H1 (cell line): ENCODE measurements around the gene MGLL. TPM values are rescaled to one million over a fixed set of nuclear protein-coding genes. Genes with fewer than 3 reads are reported as not detected.

Experiments
- CTCF ChIA-PET: fragments of 300-600 bp; sonication (Branson Sonifier 250); formaldehyde crosslinking; loops from one replicate; lab custom pipeline; 2021; ENCODE audit not compliant: partially characterized antibody; lab: Charles Lee
- POLR2A ChIA-PET: fragments of 300-600 bp; sonication (Branson Sonifier 250); formaldehyde crosslinking; loops from one replicate; lab custom pipeline; 2021; ENCODE audit warnings: inconsistent platforms; ENCODE audit not compliant: partially characterized antibody; lab: Charles Lee
- DNase-seq, 2 experiments: peaks; one replicate each; pipeline versions ENCODE4 v3.0.0 to v3.0.0-alpha.2; 2010 to 2022; ENCODE audit warnings: low spot score in 2 of 2, low read depth in 1 of 2, mixed read lengths in 1 of 2
- FAIRE-seq: peaks from 2 replicates; lab custom pipeline; 2011; peaks lifted over from hg19 to GRCh38; lab: Jason Lieb, UNC
- H2AFZ ChIP-seq: 2 replicates; pipeline ENCODE4 v1.8.1; 2012; ENCODE audit warnings: low read length, inconsistent platforms
- H2AK5ac ChIP-seq: 2 replicates; pipeline ENCODE4 v1.6.1; 2013; ENCODE audit warnings: low read depth, low read length
- H2BK120ac ChIP-seq: replicated peaks from 2 replicates; pipeline ENCODE3; 2013; ENCODE audit warnings: low read depth, low read length, inconsistent platforms
- H2BK12ac ChIP-seq: 2 replicates; pipeline ENCODE4 v1.6.1; 2013; ENCODE audit warnings: low read depth, low read length
- H2BK15ac ChIP-seq: 2 replicates; pipeline ENCODE4 v1.6.1; 2013; ENCODE audit warnings: low read length
- H2BK20ac ChIP-seq: 2 replicates; pipeline ENCODE4 v1.6.1; 2013; ENCODE audit warnings: low read length
- H2BK5ac ChIP-seq: 2 replicates; pipeline ENCODE4 v1.6.1; 2013; ENCODE audit warnings: low read depth, low read length
- H3K14ac ChIP-seq: 2 replicates; pipeline ENCODE4 v1.6.1; 2013; ENCODE audit warnings: inconsistent platforms; ENCODE audit not compliant: insufficient read length
- H3K18ac ChIP-seq: 2 replicates; pipeline ENCODE4 v1.6.1; 2013; ENCODE audit warnings: low read length; ENCODE audit errors: extremely low read depth
- H3K23ac ChIP-seq: 2 replicates; pipeline ENCODE4 v1.6.1; 2013; ENCODE audit warnings: inconsistent platforms; ENCODE audit not compliant: insufficient read length
- H3K23me2 ChIP-seq: 2 replicates; pipeline ENCODE4 v1.6.1; 2013; ENCODE audit warnings: low read depth, low read length
- H3K27ac ChIP-seq: 2 replicates; pipeline ENCODE4 v1.6.1; 2011; ENCODE audit warnings: low read depth, low read length, inconsistent platforms
- H3K27me3 ChIP-seq, 4 experiments: replicated peaks in 1 of 4; 1 replicate in 1 of 4; 2 replicates in 3 of 4; pipeline versions ENCODE4 v1.6.1 to v1.8.1; 2011 to 2013; ENCODE audit warnings: low read length in 3 of 4, mild to moderate bottlenecking in 3 of 4, inconsistent platforms in 2 of 4, mixed read lengths in 2 of 4, moderate library complexity in 1 of 4; ENCODE audit not compliant: control insufficient read depth in 3 of 4, insufficient read depth in 3 of 4; ENCODE audit errors: extremely low read depth in 1 of 4
- H3K36me3 ChIP-seq, 4 experiments: 2 replicates each; pipeline versions ENCODE4 v1.6.1 to v1.8.1; 2011 to 2013; ENCODE audit warnings: mild to moderate bottlenecking in 4 of 4, low read length in 3 of 4, moderate library complexity in 2 of 4, control low read depth in 1 of 4, inconsistent platforms in 1 of 4; ENCODE audit not compliant: insufficient read depth in 4 of 4, control insufficient read depth in 2 of 4
- H3K4ac ChIP-seq: replicated peaks from 2 replicates; pipeline ENCODE3; 2013; ENCODE audit warnings: low read length, low read depth, mixed read lengths, inconsistent platforms; ENCODE audit not compliant: insufficient read length
- H3K4me1 ChIP-seq, 4 experiments: replicated peaks in 1 of 4; 1 replicate in 1 of 4; 2 replicates in 3 of 4; pipeline versions ENCODE4 v1.6.1 to v1.8.1; 2011 to 2013; ENCODE audit warnings: low read length in 3 of 4, inconsistent platforms in 2 of 4, mixed read lengths in 1 of 4; ENCODE audit not compliant: insufficient read depth in 4 of 4, control insufficient read depth in 3 of 4
- H3K4me2 ChIP-seq, 2 experiments: 2 replicates each; pipeline versions ENCODE4 v1.6.1 to v1.8.1; 2011 to 2013; ENCODE audit warnings: low read depth in 2 of 2, low read length in 2 of 2, control low read depth in 1 of 2, inconsistent platforms in 1 of 2, mild to moderate bottlenecking in 1 of 2; ENCODE audit not compliant: insufficient read depth in 1 of 2
- H3K4me3 ChIP-seq, 4 experiments: fragments of 200-600, 300-600 bp in 1 of 4; sonication (generic), shearing (Covaris generic), sonication (Bioruptor Twin) in 1 of 4; 2 replicates each; pipeline versions ENCODE4 v1.5.1 to v1.8.1; 2011 to 2016; ENCODE audit warnings: low read length in 4 of 4, low read depth in 3 of 4, control low read depth in 2 of 4, inconsistent platforms in 2 of 4, mild to moderate bottlenecking in 2 of 4, mixed read lengths in 1 of 4, moderate library complexity in 1 of 4; ENCODE audit not compliant: insufficient read depth in 2 of 4; ENCODE audit errors: extremely low read depth in 1 of 4
- H3K56ac ChIP-seq: replicated peaks from 2 replicates; pipeline ENCODE3; 2013; ENCODE audit warnings: low read depth, mild to moderate bottlenecking, mixed read lengths, low read length, inconsistent platforms; ENCODE audit not compliant: insufficient read length
- H3K79me1 ChIP-seq: 2 replicates; pipeline ENCODE4 v1.6.1; 2013; ENCODE audit warnings: low read depth, low read length, control low read depth
- H3K79me2 ChIP-seq, 2 experiments: 2 replicates each; pipeline versions ENCODE4 v1.6.1 to v1.8.1; 2012 to 2013; ENCODE audit warnings: low read length in 2 of 2, mild to moderate bottlenecking in 2 of 2, inconsistent platforms in 1 of 2; ENCODE audit not compliant: insufficient read depth in 2 of 2, control insufficient read depth in 1 of 2
- H3K9ac ChIP-seq, 4 experiments: replicated peaks in 1 of 4; 1 replicate in 1 of 4; 2 replicates in 3 of 4; pipeline versions ENCODE4 v1.6.1 to v1.8.1; 2011 to 2013; ENCODE audit warnings: low read depth in 3 of 4, low read length in 3 of 4, control low read depth in 2 of 4, mild to moderate bottlenecking in 2 of 4, moderate library complexity in 2 of 4, inconsistent platforms in 1 of 4; ENCODE audit errors: extremely low read depth in 1 of 4
- H3K9me3 ChIP-seq, 2 experiments: 2 replicates each; pipeline versions ENCODE4 v1.6.1 to v1.8.1; 2012 to 2013; ENCODE audit warnings: mild to moderate bottlenecking in 2 of 2, moderate library complexity in 2 of 2, control low read depth in 1 of 2, inconsistent platforms in 1 of 2, low read depth in 1 of 2, low read length in 1 of 2, mixed read lengths in 1 of 2; ENCODE audit not compliant: insufficient read depth in 2 of 2
- H4K20me1 ChIP-seq, 2 experiments: replicated peaks in 1 of 2; 2 replicates each; pipeline versions ENCODE3 to v1.8.1; 2011 to 2013; ENCODE audit warnings: inconsistent platforms in 2 of 2, low read length in 2 of 2, mild to moderate bottlenecking in 1 of 2; ENCODE audit not compliant: insufficient read depth in 2 of 2, control insufficient read depth in 1 of 2
- H4K5ac ChIP-seq: 2 replicates; pipeline ENCODE4 v1.6.1; 2013; ENCODE audit warnings: low read length, low read depth, mixed read lengths, inconsistent platforms; ENCODE audit not compliant: insufficient read length
- H4K8ac ChIP-seq: 2 replicates; pipeline ENCODE4 v1.8.0; 2013; ENCODE audit warnings: mild to moderate bottlenecking, moderate library complexity, low read length, inconsistent platforms; ENCODE audit not compliant: insufficient read depth; ENCODE audit errors: extremely low read depth
- H4K91ac ChIP-seq: replicated peaks from 2 replicates; pipeline ENCODE3; 2013; ENCODE audit warnings: low read length, mixed read lengths, inconsistent platforms; ENCODE audit not compliant: insufficient read length
- BCL11A ChIP-seq, 2 experiments: IDR thresholded peaks; one replicate each; pipeline ENCODE4 v1.6.1; 2011; ENCODE audit warnings: low read depth in 2 of 2, low read length in 2 of 2, mild to moderate bottlenecking in 2 of 2
- CBX5 ChIP-seq: fragments of 300-800, 300-1000 bp; sonication (generic); IDR thresholded peaks from 2 replicates; pipeline ENCODE4 v1.7.1; 2016; ENCODE audit warnings: antibody characterized with exemption, low read length, low read depth
- CBX8 ChIP-seq: fragments of 300-800, 300-1000 bp; sonication (generic); IDR thresholded peaks from 2 replicates; pipeline ENCODE4 v1.7.1; 2016; ENCODE audit warnings: low read depth, low read length, borderline replicate concordance
- E2F6 ChIP-seq: IDR thresholded peaks from 2 replicates; pipeline ENCODE4 v1.6.1; 2012; ENCODE audit warnings: inconsistent platforms
- JUND ChIP-seq: IDR thresholded peaks from 2 replicates; pipeline ENCODE4 v1.6.1; 2011; ENCODE audit warnings: mild to moderate bottlenecking, improper control_type of control experiment, low read length
- PHF8 ChIP-seq: fragments of 200-600 bp; sonication (generic); conservative IDR thresholded peaks from 2 replicates; pipeline ENCODE4 v1.7.1; 2012; ENCODE audit warnings: low read depth, mild to moderate bottlenecking, inconsistent platforms, low read length, moderate library complexity
- POU5F1 ChIP-seq: IDR thresholded peaks from 2 replicates; pipeline ENCODE4 v1.6.1; 2011; ENCODE audit warnings: low read depth, mild to moderate bottlenecking, low read length, moderate library complexity
- SP1 ChIP-seq: IDR thresholded peaks from 2 replicates; pipeline ENCODE4 v1.6.1; 2011; ENCODE audit warnings: low read depth, low read length
- WGBS, 2 experiments: shearing (Covaris generic) in 1 of 2; methylation state at CpG; one replicate each; pipeline versions ENCODE4 v1.1.6 to v1.1.7; 2013 to 2015; ENCODE audit warnings: low lambda C conversion rate in 2 of 2, mixed read lengths in 2 of 2, inconsistent platforms in 1 of 2, low coverage in 1 of 2, missing lambda C conversion rate in 1 of 2; ENCODE audit not compliant: insufficient replicate concordance in 2 of 2, insufficient coverage in 1 of 2, insufficient read length in 1 of 2; ENCODE audit errors: extremely low coverage in 1 of 2, missing lambda C conversion rate in 1 of 2; 5-methylcytosine and 5-hydroxymethylcytosine counted together
- polyA plus RNA-seq, 7 experiments: library from polyadenylated mRNA; depleted of rRNA in 3 of 7; stranded (reverse) in 5 of 7; unstranded in 2 of 7; fragments of >200 nt in 5 of 7; fragments of 200-250 nt in 2 of 7; gene quantifications; 1 replicate in 5 of 7; 2 replicates in 1 of 7; 4 replicates in 1 of 7; pipeline versions ENCODE4 v1.2.1 to v1.2.3, GENCODE V29; 2011 to 2013; ENCODE audit warnings: missing spikeins in 2 of 7, mixed read lengths in 2 of 7
- total RNA-seq: library from RNA; stranded (reverse); fragmentation: NEBNext Ultra II Directional; extraction: Animal tissue kit (Norgen Biotek cat#: 25700); gene quantifications from 2 replicates; pipeline ENCODE4 v1.2.1, GENCODE V29; 2021
- TF ChIP-seq, protein P1 (sequence below), 3 experiments: IDR thresholded peaks; 1 replicate in 2 of 3; 2 replicates in 1 of 3; pipeline versions ENCODE4 v1.5.1 to v1.6.1; 2011; ENCODE audit warnings: low read length in 3 of 3, mild to moderate bottlenecking in 3 of 3, inconsistent platforms in 2 of 3, low read depth in 1 of 3, moderate library complexity in 1 of 3; ENCODE audit not compliant: insufficient read depth in 1 of 3; ENCODE audit errors: control extremely low read depth in 1 of 3

The MGLL gene
- total and polyA plus RNA-seq, 2 of the 8 experiments (the other 6 are each of a cell fraction or from before 2014, with no cell fraction given), result 0.05 to 0.34 TPM

GRCh38 chr3:127777921-127778656 is 44.2 kb downstream of the MGLL start:
- no peaks in the 10 kb centered on the region; the same call in 1 of the 2 replicates for H3K23me2 ChIP-seq
- no peak overlapping the region for H3K18ac ChIP-seq
- H3K23ac ChIP-seq, result no peak overlapping the region
- no peaks in the 10 kb centered on the region for H3K36me3 ChIP-seq
- no peak overlapping the region for H3K56ac ChIP-seq
- H2BK12ac ChIP-seq, result no peak overlapping the region
- no peak overlapping the region for H4K5ac ChIP-seq
- H2AFZ ChIP-seq, result no peak overlapping the region
- H2BK15ac ChIP-seq, result no peak overlapping the region
- no peak overlapping the region for H2BK5ac ChIP-seq
- H3K4me3 ChIP-seq, result no peak overlapping the region
- H3K4me2 ChIP-seq, result no peak overlapping the region
- no peaks in the 10 kb centered on the region for H3K79me2 ChIP-seq
- H2BK120ac ChIP-seq, result no peak overlapping the region
- H3K4me1 ChIP-seq, result no peaks in the 10 kb centered on the region; a peak in 1 of 7 replicates
- H4K91ac ChIP-seq, result no peak overlapping the region
- ChIA-PET CTCF (interaction anchor here (2.0 kb wide), 1 partner anchor 14 kb away, joined by 6 read pairs; no protein-coding TSS in a partner anchor), POLR2A (no interaction called here)
- no peaks in the 10 kb centered on the region for H3K27me3 ChIP-seq
- no peak overlapping the region for H3K9ac ChIP-seq
- 93% methylated on average over 11 of the region's 11 CpGs; no CpG with 5 or more reads in 1 of the 2 experiments for WGBS, 2 experiments
- no peak overlapping the region for H3K14ac ChIP-seq
- no peak overlapping the region for H2BK20ac ChIP-seq
- no peak overlapping the region for H2AK5ac ChIP-seq
- H3K4ac ChIP-seq, result no peak overlapping the region
- H3K9me3 ChIP-seq, result peaks cover 0 to 5% of the 10 kb centered on the region in 2 experiments; a peak in 1 of 4 replicates
- no peak overlapping the region for H3K27ac ChIP-seq
- no peak for FAIRE-seq
- H3K79me1 ChIP-seq, result no peaks in the 10 kb centered on the region
- peak overlapping the region; percentile 77; the same call in 1 of the 2 replicates for H4K8ac ChIP-seq
- no peak for DNase-seq
- peaks cover 0 to 2% of the 10 kb centered on the region in 2 experiments for H4K20me1 ChIP-seq
- TF ChIP-seq CBX5, result no peak
- TF ChIP-seq, protein P1, sequence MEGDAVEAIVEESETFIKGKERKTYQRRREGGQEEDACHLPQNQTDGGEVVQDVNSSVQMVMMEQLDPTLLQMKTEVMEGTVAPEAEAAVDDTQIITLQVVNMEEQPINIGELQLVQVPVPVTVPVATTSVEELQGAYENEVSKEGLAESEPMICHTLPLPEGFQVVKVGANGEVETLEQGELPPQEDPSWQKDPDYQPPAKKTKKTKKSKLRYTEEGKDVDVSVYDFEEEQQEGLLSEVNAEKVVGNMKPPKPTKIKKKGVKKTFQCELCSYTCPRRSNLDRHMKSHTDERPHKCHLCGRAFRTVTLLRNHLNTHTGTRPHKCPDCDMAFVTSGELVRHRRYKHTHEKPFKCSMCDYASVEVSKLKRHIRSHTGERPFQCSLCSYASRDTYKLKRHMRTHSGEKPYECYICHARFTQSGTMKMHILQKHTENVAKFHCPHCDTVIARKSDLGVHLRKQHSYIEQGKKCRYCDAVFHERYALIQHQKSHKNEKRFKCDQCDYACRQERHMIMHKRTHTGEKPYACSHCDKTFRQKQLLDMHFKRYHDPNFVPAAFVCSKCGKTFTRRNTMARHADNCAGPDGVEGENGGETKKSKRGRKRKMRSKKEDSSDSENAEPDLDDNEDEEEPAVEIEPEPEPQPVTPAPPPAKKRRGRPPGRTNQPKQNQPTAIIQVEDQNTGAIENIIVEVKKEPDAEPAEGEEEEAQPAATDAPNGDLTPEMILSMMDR (IDR thresholded peaks at IDR 0.05; ENCODE audit: control extremely low read depth in 1 of 3, insufficient read depth in 1 of 3, low read depth in 1 of 3, low read length in 3 of 3), result no peak
- no peak for TF ChIP-seq E2F6
- TF ChIP-seq JUND, result no peak
- TF ChIP-seq PHF8, result no peak
- no peak for TF ChIP-seq BCL11A (IDR thresholded peaks at IDR 0.05; ENCODE audit: low read depth in 2 of 2, low read length in 2 of 2)
- no peak for TF ChIP-seq SP1
- no peak for TF ChIP-seq CBX8
- TF ChIP-seq POU5F1, result no peak
